Kidney (tissue), 14 donors: ENCODE results near the gene NGB. TPM values are rescaled to one million over a fixed set of nuclear protein-coding genes. Genes with fewer than 3 reads are reported as not detected.

ENCODE experiments used
- DNase-seq, 5 donors: peaks; one replicate each; pipeline ENCODE4 v3.0.0-alpha.2; 2013 to 2020
- FAIRE-seq: peaks from 2 replicates; lab custom pipeline; 2012; peaks lifted over from hg19 to GRCh38; lab: Jason Lieb, UNC
- H3K27ac ChIP-seq, 2 donors: one replicate each; pipeline ENCODE4 v1.7.0; 2013; ENCODE audit warnings: low read depth in 2 of 2, low read length in 2 of 2, inconsistent platforms in 1 of 2
- H3K27me3 ChIP-seq: one replicate; pipeline ENCODE4 v1.7.1; 2013; ENCODE audit warnings: low read length, inconsistent platforms; ENCODE audit not compliant: control insufficient read depth, insufficient read depth
- H3K36me3 ChIP-seq, 3 donors: one replicate each; pipeline versions ENCODE4 v1.7.0 to v1.7.1; 2013; ENCODE audit warnings: low read length in 3 of 3, control low read depth in 1 of 3, inconsistent platforms in 1 of 3; ENCODE audit not compliant: insufficient read depth in 3 of 3, control insufficient read depth in 2 of 3
- H3K4me1 ChIP-seq, 3 donors: one replicate each; pipeline versions ENCODE4 v1.7.0 to v1.7.1; 2013; ENCODE audit warnings: low read length in 3 of 3, inconsistent platforms in 1 of 3, low read depth in 1 of 3; ENCODE audit not compliant: control insufficient read depth in 2 of 3, insufficient read depth in 2 of 3
- H3K4me3 ChIP-seq, 3 donors: one replicate each; pipeline versions ENCODE4 v1.7.0 to v1.8.1; 2013; ENCODE audit warnings: low read length in 3 of 3, control low read depth in 1 of 3, inconsistent platforms in 1 of 3
- H3K9ac ChIP-seq, 3 donors: one replicate each; pipeline versions ENCODE4 v1.7.0 to v1.7.1; 2013; ENCODE audit warnings: low read length in 3 of 3, control low read depth in 1 of 3, inconsistent platforms in 1 of 3
- H3K9me3 ChIP-seq, 3 donors: one replicate each; pipeline versions ENCODE4 v1.7.0 to v1.7.1; 2013; ENCODE audit warnings: low read length in 3 of 3, control low read depth in 1 of 3, inconsistent platforms in 1 of 3; ENCODE audit not compliant: control insufficient read depth in 2 of 3, insufficient read depth in 1 of 3
- CTCF ChIP-seq: IDR thresholded peaks from 3 replicates; pipeline ENCODE4 v1.5.1; 2012; ENCODE audit warnings: mild to moderate bottlenecking, moderate library complexity, borderline replicate concordance; ENCODE audit not compliant: insufficient read depth; ENCODE audit errors: extremely low read depth
- intact Hi-C: fragments of 100-400 bp; cut with DNase I; formaldehyde crosslinking; loops from one replicate; pipeline ENCODE4 v1.11.1; 2022
- polyA plus RNA-seq: library from polyadenylated mRNA; stranded (reverse); fragments of 350-450 nt; fragmentation: Illumina TruSeq; extraction: RNeasy Lipid Tissue Mini Kit (QIAGEN cat#74804); gene quantifications from one replicate; pipeline ENCODE4 v1.2.3, GENCODE V29; 2014; ENCODE audit warnings: low read depth, low replicate concordance; ENCODE audit not compliant: insufficient read depth
- total RNA-seq: library from RNA; stranded (reverse); fragmentation: NEBNext Ultra II Directional; extraction: Animal tissue kit (Norgen Biotek cat#: 25700); gene quantifications from one replicate; pipeline ENCODE4 v1.2.1, GENCODE V29; 2021
- donor health status: control.
- donor health status: control.
- donor health status: control.
- donor health status: control.
- donor health status: control.
- donor health status: DM: yes; HTN: yes; CAD: no.
- donor health status: Normal renal cell carcinoma (clear cell type).

NGB gene
- total and polyA plus RNA-seq, 2 donors from 2014 or later, result not detected

DNA sequence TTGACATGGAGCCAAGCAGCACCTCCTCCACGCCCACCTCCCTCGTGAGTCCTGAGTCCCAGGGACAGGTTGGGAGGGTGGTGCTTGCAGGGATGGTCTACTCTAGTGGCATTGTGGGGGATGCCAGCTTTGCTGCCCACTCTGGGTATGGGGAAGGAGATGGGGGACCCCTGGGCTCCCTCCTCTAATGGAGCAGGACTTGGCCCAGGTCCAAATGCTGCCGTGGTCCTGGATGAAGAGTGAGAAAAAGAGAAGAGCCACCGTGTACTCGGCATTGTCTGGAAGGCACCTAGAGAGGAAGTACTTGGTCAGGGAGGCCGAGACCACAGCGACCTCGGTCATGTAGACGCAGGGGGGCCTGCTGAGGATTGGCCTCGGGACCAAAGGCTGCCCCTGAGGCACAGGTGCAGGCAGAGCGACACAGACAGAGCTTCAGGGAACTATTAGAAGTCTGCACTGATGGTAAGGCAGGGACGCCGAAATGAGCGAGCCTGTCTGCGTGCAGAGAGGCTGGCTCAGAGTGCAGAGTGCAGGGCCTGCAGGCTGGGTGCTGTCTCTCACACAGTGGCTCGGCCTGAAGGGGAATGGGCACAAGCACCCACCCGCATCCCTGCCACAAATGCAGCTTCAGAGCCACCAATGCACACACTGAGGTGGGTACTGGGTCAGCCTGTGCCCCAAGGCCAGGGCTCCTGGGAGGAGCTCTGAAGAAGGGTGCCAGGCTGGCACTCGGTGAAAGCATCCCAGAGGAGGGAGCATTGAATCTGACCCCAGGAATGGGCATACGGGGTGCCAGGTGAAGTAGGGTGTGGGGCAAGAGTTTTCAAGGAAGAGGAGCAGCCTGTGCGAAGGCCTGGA, 17.4 kb downstream of the NGB start:
- intact Hi-C loops, result no loop called here
- no peak overlapping the region for H3K4me3 ChIP-seq
- no peak overlapping the region for H3K9ac ChIP-seq
- DNase-seq (no peak), FAIRE-seq (no peak)
- H3K27ac ChIP-seq, result no peak overlapping the region
- H3K4me1 ChIP-seq, result no peaks in the 10 kb centered on the region
- H3K9me3 ChIP-seq, result no peaks in the 10 kb centered on the region
- no peaks in the 10 kb centered on the region for H3K36me3 ChIP-seq
- H3K27me3 ChIP-seq, result no peaks in the 10 kb centered on the region
- TF ChIP-seq CTCF, result no peak

DNA sequence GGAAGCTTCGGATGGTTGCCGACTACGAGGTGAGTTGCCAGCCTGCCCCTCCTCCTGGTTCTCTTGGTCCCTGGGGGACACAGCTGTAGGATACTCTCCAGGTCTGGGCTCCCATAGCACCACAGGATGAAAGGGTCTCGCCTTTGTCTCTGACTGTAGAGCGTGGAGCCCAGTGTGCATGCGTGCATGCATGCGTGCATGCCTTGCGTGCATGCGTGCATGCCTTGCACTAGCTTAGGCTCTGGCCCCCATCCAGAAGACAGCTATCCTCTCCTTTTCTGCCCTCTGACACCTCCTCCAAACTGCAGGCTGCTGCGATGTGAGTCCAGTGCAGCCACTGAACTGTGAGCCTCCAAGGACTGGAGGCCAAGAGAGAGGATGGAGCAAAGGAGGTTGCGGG, 19.1 kb downstream of the NGB start:
- no peak overlapping the region for H3K9ac ChIP-seq
- no peak for FAIRE-seq
- DNase-seq, result no peak
- no peak overlapping the region for H3K4me3 ChIP-seq
- intact Hi-C loops, result no loop called here
- no peak overlapping the region for H3K27ac ChIP-seq
- no peaks in the 10 kb centered on the region for H3K36me3 ChIP-seq
- H3K4me1 ChIP-seq, result no peaks in the 10 kb centered on the region
- no peak for TF ChIP-seq CTCF
- H3K27me3 ChIP-seq, result no peaks in the 10 kb centered on the region
- H3K9me3 ChIP-seq, result no peaks in the 10 kb centered on the region

DNA sequence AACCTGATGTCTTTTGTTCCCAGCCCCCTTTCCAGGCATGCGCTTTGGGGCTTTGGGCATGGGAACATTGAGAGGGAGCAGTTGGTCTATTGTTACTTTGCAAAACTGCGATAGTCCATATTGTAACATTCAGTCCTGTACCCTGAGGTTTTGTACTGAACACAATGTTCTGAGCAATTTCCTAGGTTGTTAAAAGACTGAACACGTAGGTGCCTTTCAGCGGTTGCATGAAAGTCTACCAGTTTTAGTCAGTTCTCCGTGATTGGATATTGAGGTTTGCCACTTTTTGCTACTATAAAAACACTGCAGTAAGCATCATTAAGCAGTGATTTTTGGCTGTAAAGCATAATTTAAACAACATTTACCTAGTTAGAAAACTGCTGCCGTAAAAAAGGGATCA, 20.1 kb downstream of the NGB start:
- no peak overlapping the region for H3K27ac ChIP-seq
- intact Hi-C loops, result no loop called here
- H3K4me3 ChIP-seq, result no peak overlapping the region
- H3K9me3 ChIP-seq, result no peaks in the 10 kb centered on the region
- H3K4me1 ChIP-seq, result no peaks in the 10 kb centered on the region
- no peaks in the 10 kb centered on the region for H3K36me3 ChIP-seq
- no peak for TF ChIP-seq CTCF
- H3K27me3 ChIP-seq, result no peaks in the 10 kb centered on the region
- FAIRE-seq, result no peak
- H3K9ac ChIP-seq, result no peak overlapping the region
- no peak for DNase-seq

DNA sequence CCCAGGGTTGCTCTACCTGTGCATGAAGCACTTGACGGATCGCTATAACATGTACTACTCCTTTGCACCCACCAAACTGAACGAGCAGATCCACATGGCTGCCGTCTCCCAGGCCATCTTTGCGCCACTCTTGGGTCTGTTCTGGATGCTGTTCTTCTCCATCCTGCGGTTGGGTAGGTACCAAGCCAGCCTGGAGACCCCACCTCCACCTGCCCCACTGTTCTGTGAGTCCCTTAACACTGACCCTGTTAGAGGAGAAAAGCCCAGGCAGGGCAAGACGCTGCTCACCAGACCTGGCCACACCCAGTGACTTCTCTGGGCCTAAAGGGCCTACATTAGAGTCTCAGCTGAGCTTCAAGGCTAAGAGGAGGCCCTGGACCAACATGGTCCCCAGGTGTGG, 21.7 kb downstream of the NGB start:
- DNase-seq, result no peak

More for the DNA sequence above, 21.7 kb downstream of the NGB start:
- Histone ChIP-seq H3K4me1 (no peaks in the 10 kb centered on the region), H3K4me3 (no peak overlapping the region), H3K27ac (no peak overlapping the region), H3K9ac (no peak overlapping the region), H3K27me3 (no peaks in the 10 kb centered on the region), H3K36me3 (no peaks in the 10 kb centered on the region), H3K9me3 (no peaks in the 10 kb centered on the region)
- intact Hi-C loops, result no loop called here
- no peak for FAIRE-seq
- no peak for TF ChIP-seq CTCF
